OCI-LY3 (cell line): Measurements from ENCODE around the gene PAK4.
"Not testable (repeated sequence)": the region's sequence is repeated elsewhere in the genome, so short reads cannot be mapped to it uniquely, and the experiment has no call there.

Experiments
- H2AFZ ChIP-seq: fragments of 200-600, 300-600 bp; shearing (Covaris generic); 2 replicates; pipeline ENCODE4 v1.6.0; 2014; ENCODE audit warnings: antibody characterized with exemption, low read depth, low read length
- H3K27ac ChIP-seq: fragments of 200-600, 300-600 bp; sonication (generic); 2 replicates; pipeline ENCODE4 v1.5.1; 2014; ENCODE audit warnings: mild to moderate bottlenecking, low read length, moderate library complexity, mixed read lengths
- H3K27me3 ChIP-seq: fragments of 200-600, 300-600 bp; sonication (generic); 2 replicates; pipeline ENCODE4 v1.6.1; 2014; ENCODE audit warnings: low read depth, low read length, mixed read lengths
- H3K36me3 ChIP-seq: fragments of 200-600, 300-600 bp; sonication (generic); replicated peaks from 2 replicates; pipeline ENCODE3; 2014; ENCODE audit warnings: low read depth, low read length, mixed read lengths
- H3K4me1 ChIP-seq: fragments of 300-600, 200-600 bp; sonication (generic); 2 replicates; pipeline ENCODE4 v1.6.1; 2014; ENCODE audit warnings: low read length, mixed read lengths
- H3K4me2 ChIP-seq: fragments of 200-600, 300-600 bp; sonication (generic); 2 replicates; pipeline ENCODE4 v1.6.1; 2014; ENCODE audit warnings: low read length, mixed read lengths
- H3K4me3 ChIP-seq: fragments of 300-600, 200-600 bp; sonication (generic); 2 replicates; pipeline ENCODE4 v1.5.1; 2014; ENCODE audit warnings: antibody characterized with exemption, mild to moderate bottlenecking, low read length, moderate library complexity
- H3K79me2 ChIP-seq: fragments of 300-600, 200-600 bp; shearing (Covaris generic); 2 replicates; pipeline ENCODE4 v1.6.1; 2014; ENCODE audit warnings: mild to moderate bottlenecking, low read length, mixed read lengths
- H3K9ac ChIP-seq: fragments of 300-600, 200-600 bp; shearing (Covaris generic); 2 replicates; pipeline ENCODE4 v1.6.0; 2014; ENCODE audit warnings: mild to moderate bottlenecking, low read length, moderate library complexity
- H3K9me3 ChIP-seq: fragments of 200-600, 300-600 bp; shearing (Covaris generic); 2 replicates; pipeline ENCODE4 v1.6.1; 2014; ENCODE audit warnings: low read length, mixed read lengths; ENCODE audit not compliant: insufficient read depth
- H4K20me1 ChIP-seq: fragments of 200-600, 300-600 bp; sonication (generic); 2 replicates; pipeline ENCODE4 v1.6.1; 2016; ENCODE audit warnings: low read length, mixed read lengths; ENCODE audit not compliant: insufficient read depth
- EZH2phosphoT487 ChIP-seq: fragments of 200-600 bp; shearing (Covaris generic); IDR thresholded peaks from 2 replicates; pipeline ENCODE4 v1.6.1; 2018; ENCODE audit warnings: antibody characterized with exemption, mixed run types, low read depth
- TF ChIP-seq, protein P1 (sequence below): fragments of 200-600, 300-600 bp; sonication (generic); IDR thresholded peaks from 2 replicates; pipeline ENCODE4 v1.5.1; 2014; ENCODE audit warnings: antibody characterized with exemption, low read length, low read depth

PAK4 gene

GRCh38 chr19:39217094-39217493, 91.5 kb downstream of the PAK4 start:
- no peaks in the 10 kb centered on the region for H3K36me3 ChIP-seq
- peaks cover 4% of the 10 kb centered on the region; the same call in 1 of the 2 replicates for H3K27me3 ChIP-seq
- no peaks in the 10 kb centered on the region for H4K20me1 ChIP-seq
- H3K4me3 ChIP-seq: no peak overlapping the region
- no peaks in the 10 kb centered on the region for H3K4me1 ChIP-seq
- TF ChIP-seq, protein P1, sequence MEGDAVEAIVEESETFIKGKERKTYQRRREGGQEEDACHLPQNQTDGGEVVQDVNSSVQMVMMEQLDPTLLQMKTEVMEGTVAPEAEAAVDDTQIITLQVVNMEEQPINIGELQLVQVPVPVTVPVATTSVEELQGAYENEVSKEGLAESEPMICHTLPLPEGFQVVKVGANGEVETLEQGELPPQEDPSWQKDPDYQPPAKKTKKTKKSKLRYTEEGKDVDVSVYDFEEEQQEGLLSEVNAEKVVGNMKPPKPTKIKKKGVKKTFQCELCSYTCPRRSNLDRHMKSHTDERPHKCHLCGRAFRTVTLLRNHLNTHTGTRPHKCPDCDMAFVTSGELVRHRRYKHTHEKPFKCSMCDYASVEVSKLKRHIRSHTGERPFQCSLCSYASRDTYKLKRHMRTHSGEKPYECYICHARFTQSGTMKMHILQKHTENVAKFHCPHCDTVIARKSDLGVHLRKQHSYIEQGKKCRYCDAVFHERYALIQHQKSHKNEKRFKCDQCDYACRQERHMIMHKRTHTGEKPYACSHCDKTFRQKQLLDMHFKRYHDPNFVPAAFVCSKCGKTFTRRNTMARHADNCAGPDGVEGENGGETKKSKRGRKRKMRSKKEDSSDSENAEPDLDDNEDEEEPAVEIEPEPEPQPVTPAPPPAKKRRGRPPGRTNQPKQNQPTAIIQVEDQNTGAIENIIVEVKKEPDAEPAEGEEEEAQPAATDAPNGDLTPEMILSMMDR: no peak
- TF ChIP-seq EZH2phosphoT487: no peak
- no peak overlapping the region for H3K27ac ChIP-seq
- H2AFZ ChIP-seq: no peak overlapping the region
- no peak overlapping the region for H3K9ac ChIP-seq
- no peak overlapping the region for H3K4me2 ChIP-seq
- no peaks in the 10 kb centered on the region for H3K9me3 ChIP-seq
- no peaks in the 10 kb centered on the region for H3K79me2 ChIP-seq

- Histone ChIP-seq H4K20me1 (no peaks in the 10 kb centered on the region), H3K9ac (no peak overlapping the region), H3K9me3 (no peaks in the 10 kb centered on the region), H3K4me2 (no peak overlapping the region), H3K79me2 (no peaks in the 10 kb centered on the region), H3K36me3 (no peaks in the 10 kb centered on the region), H2AFZ (no peak overlapping the region), H3K4me1 (no peaks in the 10 kb centered on the region), H3K4me3 (no peak overlapping the region), H3K27ac (no peak overlapping the region), H3K27me3 (peaks cover 4% of the 10 kb centered on the region; the same call in 1 of the 2 replicates)
- TF ChIP-seq EZH2phosphoT487: no peak
- TF ChIP-seq, protein P1: no peak
Measured at GRCh38 chr19:39218230-39219007, 92.8 kb downstream of the PAK4 start.

GRCh38 chr19:39219108-39219507, 93.5 kb downstream of the PAK4 start:
- H3K9ac ChIP-seq, H3K79me2 ChIP-seq, H3K4me2 ChIP-seq, H3K4me1 ChIP-seq, H3K27me3 ChIP-seq, H3K9me3 ChIP-seq, H4K20me1 ChIP-seq, H3K4me3 ChIP-seq, H3K27ac ChIP-seq, H2AFZ ChIP-seq, H3K36me3 ChIP-seq: not testable (repeated sequence)

GRCh38 chr19:39223703-39224279, 98.2 kb downstream of the PAK4 start:
- Histone ChIP-seq H3K4me1 (no peaks in the 10 kb centered on the region), H3K27ac (no peak overlapping the region), H3K9me3 (no peaks in the 10 kb centered on the region), H4K20me1 (no peaks in the 10 kb centered on the region), H3K27me3 (no peaks in the 10 kb centered on the region), H3K36me3 (no peaks in the 10 kb centered on the region), H3K9ac (no peak overlapping the region), H2AFZ (no peak overlapping the region), H3K79me2 (no peaks in the 10 kb centered on the region), H3K4me3 (no peak overlapping the region), H3K4me2 (no peak overlapping the region)
- TF ChIP-seq, protein P1: no peak
- TF ChIP-seq EZH2phosphoT487: no peak
